Suppressor macrophage treated with lipopolysaccharide for 4 hours (primary cell): Measurements from ENCODE around the gene INTS15.
"Not testable (repeated sequence)": the region's sequence is repeated elsewhere in the genome, so short reads cannot be mapped to it uniquely, and the experiment has no call there.

Experiments
- DNase-seq: peaks from one replicate; pipeline ENCODE4 v3.0.0-alpha.2; 2020

The INTS15 gene

GRCh38 chr7:6589829-6590644, at the start of gene INTS15:
Gene INTS15 (plus strand): TSS chr7:6590021. CDS start chr7:6590284, 263 bp downstream.
- peak; percentile 91 for DNase-seq

- DNase-seq: no peak
Observed at GRCh38 chr7:6542368-6542767, 47.5 kb upstream of the INTS15 start.

GRCh38 chr7:6545398-6546126, 44.3 kb upstream of the INTS15 start:
- DNase-seq: peak; percentile 48

- no peak for DNase-seq
Observed at GRCh38 chr7:6546498-6547251, 43.1 kb upstream of the INTS15 start.

- no peak for DNase-seq
Observed at GRCh38 chr7:6547400-6547799, 42.4 kb upstream of the INTS15 start.

GRCh38 chr7:6551016-6551511, 38.8 kb upstream of the INTS15 start, which contains the start of gene GRID2IP:
Gene GRID2IP (minus strand): TSS chr7:6551461. CDS start chr7:6551436, 25 bp downstream.
- DNase-seq: no peak

GRCh38 chr7:6553448-6554044, 36.3 kb upstream of the INTS15 start:
- DNase-seq: no peak

- DNase-seq: no peak
Observed at GRCh38 chr7:6554848-6555247, 35.0 kb upstream of the INTS15 start.

GRCh38 chr7:6556196-6556595, 33.6 kb upstream of the INTS15 start:
- DNase-seq: no peak

GRCh38 chr7:6558837-6559236, 31.0 kb upstream of the INTS15 start:
- peak; percentile 71 for DNase-seq

GRCh38 chr7:6559896-6560295, 29.9 kb upstream of the INTS15 start:
- DNase-seq: no peak

- DNase-seq: no peak
Observed at GRCh38 chr7:6562106-6562505, 27.7 kb upstream of the INTS15 start.

- no peak for DNase-seq
Observed at GRCh38 chr7:6563936-6564770, 25.7 kb upstream of the INTS15 start.

GRCh38 chr7:6565655-6566054, 24.2 kb upstream of the INTS15 start:
- no peak for DNase-seq

- no peak for DNase-seq
Observed at GRCh38 chr7:6567886-6568285, 21.9 kb upstream of the INTS15 start.

GRCh38 chr7:6571160-6571779, 18.6 kb upstream of the INTS15 start:
- DNase-seq: peak; percentile 63

- no peak for DNase-seq
Observed at GRCh38 chr7:6575281-6576023, 14.4 kb upstream of the INTS15 start.

GRCh38 chr7:6576024-6576866, 13.6 kb upstream of the INTS15 start:
- no peak for DNase-seq

- not testable (repeated sequence) for DNase-seq
Observed at GRCh38 chr7:6576867-6577368, 12.9 kb upstream of the INTS15 start.
